ENCODE results near the gene PLPPR2.
A peak's percentile ranks its signal among the peaks of the same experiment; 100 is the strongest.

The PLPPR2 gene

GRCh38 chr19:11379857-11380350 lies 24.7 kb downstream of the PLPPR2 start:
- Mint-ChIP-seq H3K4me1 (peaks cover 43% of the 10 kb centered on the region), H3K4me3 (peak overlapping the region; percentile 87), H3K9me3 (no peaks in the 10 kb centered on the region), H3K27ac (no peak overlapping the region), H3K36me3 (ENCODE audit: low read depth) (peaks cover 5% of the 10 kb centered on the region), H3K27me3 (ENCODE audit: low read depth, poor library complexity) (peaks cover 39% of the 10 kb centered on the region)
- no peak for TF ChIP-seq CTCF (IDR thresholded peaks at IDR 0.05)
- no peak for DNase-seq

- Mint-ChIP-seq H3K27me3 (ENCODE audit: low read depth, poor library complexity) (peaks cover 39% of the 10 kb centered on the region), H3K4me1 (peaks cover 43% of the 10 kb centered on the region), H3K9me3 (no peaks in the 10 kb centered on the region), H3K4me3 (peak overlapping the region; percentile 87), H3K27ac (peak overlapping the region; percentile 76), H3K36me3 (ENCODE audit: low read depth) (peaks cover 5% of the 10 kb centered on the region)
- peak; percentile 64 for TF ChIP-seq CTCF (IDR thresholded peaks at IDR 0.05)
- DNase-seq, result peak; percentile 96
Observed at GRCh38 chr19:11380653-11381537, 25.7 kb downstream of the PLPPR2 start.

- DNase-seq, result peak; percentile 62
- Mint-ChIP-seq H3K4me1 (peaks cover 36% of the 10 kb centered on the region), H3K4me3 (peak overlapping the region; percentile 73), H3K27me3 (ENCODE audit: low read depth, poor library complexity) (peaks cover 39% of the 10 kb centered on the region), H3K9me3 (no peaks in the 10 kb centered on the region), H3K27ac (no peak overlapping the region), H3K36me3 (ENCODE audit: low read depth) (no peaks in the 10 kb centered on the region)
- peak; percentile 65 for TF ChIP-seq CTCF (IDR thresholded peaks at IDR 0.05)
Observed at GRCh38 chr19:11382898-11383705, 27.9 kb downstream of the PLPPR2 start.

GRCh38 chr19:11383706-11384048 lies 28.4 kb downstream of the PLPPR2 start:
- no peak for TF ChIP-seq CTCF (IDR thresholded peaks at IDR 0.05)
- DNase-seq, result peak; percentile 15
- Mint-ChIP-seq H3K9me3 (no peaks in the 10 kb centered on the region), H3K4me1 (peaks cover 30% of the 10 kb centered on the region), H3K27me3 (ENCODE audit: low read depth, poor library complexity) (peaks cover 39% of the 10 kb centered on the region), H3K27ac (no peak overlapping the region), H3K36me3 (ENCODE audit: low read depth) (no peaks in the 10 kb centered on the region), H3K4me3 (peak overlapping the region; percentile 73)

- no peak for DNase-seq
- Mint-ChIP-seq H3K36me3 (ENCODE audit: low read depth) (no peaks in the 10 kb centered on the region), H3K4me1 (peaks cover 30% of the 10 kb centered on the region), H3K9me3 (no peaks in the 10 kb centered on the region), H3K4me3 (peak overlapping the region; percentile 73), H3K27ac (no peak overlapping the region), H3K27me3 (ENCODE audit: low read depth, poor library complexity) (peaks cover 39% of the 10 kb centered on the region)
- TF ChIP-seq CTCF (IDR thresholded peaks at IDR 0.05), result no peak
Observed at GRCh38 chr19:11384778-11385129, 29.5 kb downstream of the PLPPR2 start.
